Common myeloid progenitor, CD34-positive (primary cell): ENCODE results near the gene PTF1A.

Source experiments
- CTCF ChIA-PET: fragments of 350-600 bp; sonication (Branson Sonifier 250); formaldehyde crosslinking; loops from one replicate; lab custom pipeline; 2021; ENCODE audit warnings: antibody characterized with exemption; lab: Charles Lee
- POLR2A ChIA-PET: fragments of 350-600 bp; sonication (Branson Sonifier 250); formaldehyde crosslinking; loops from one replicate; lab custom pipeline; 2021; ENCODE audit warnings: antibody characterized with exemption; lab: Charles Lee
- DNase-seq, 3 donors: peaks; one replicate each; pipeline versions ENCODE4 v3.0.0 to v3.0.0-alpha.2; 2013
- H3K27ac ChIP-seq, 2 experiments: 1 replicate in 1 of 2; 2 replicates in 1 of 2; pipeline ENCODE4 v1.7.0; 2013; ENCODE audit warnings: inconsistent platforms in 2 of 2, low read length in 2 of 2, mild to moderate bottlenecking in 2 of 2, low read depth in 1 of 2, moderate library complexity in 1 of 2; ENCODE audit not compliant: severe bottlenecking in 2 of 2, insufficient read depth in 1 of 2, poor library complexity in 1 of 2
- H3K27me3 ChIP-seq, 5 experiments: replicated peaks in 2 of 5; 1 replicate in 3 of 5; 2 replicates in 2 of 5; pipeline versions ENCODE4 v1.6.1 to v1.7.0; 2013; ENCODE audit warnings: low read length in 4 of 5, mild to moderate bottlenecking in 2 of 5, moderate library complexity in 2 of 5, inconsistent platforms in 1 of 5; ENCODE audit not compliant: insufficient read depth in 5 of 5, control insufficient read depth in 4 of 5
- H3K36me3 ChIP-seq, 4 experiments: 1 replicate in 2 of 4; 2 replicates in 2 of 4; pipeline versions ENCODE4 v1.6.1 to v1.7.0; 2013; ENCODE audit warnings: low read length in 3 of 4, control low read depth in 1 of 4, mild to moderate bottlenecking in 1 of 4; ENCODE audit not compliant: control insufficient read depth in 4 of 4, insufficient read depth in 4 of 4
- H3K4me1 ChIP-seq, 4 experiments: 1 replicate in 3 of 4; 2 replicates in 1 of 4; pipeline versions ENCODE4 v1.6.1 to v1.7.1; 2013; ENCODE audit warnings: low read length in 3 of 4, mild to moderate bottlenecking in 3 of 4, control low read depth in 1 of 4, inconsistent platforms in 1 of 4, moderate library complexity in 1 of 4; ENCODE audit not compliant: control insufficient read depth in 4 of 4, insufficient read depth in 4 of 4; ENCODE audit errors: control extremely low read depth in 1 of 4
- H3K4me3 ChIP-seq, 7 experiments: 1 replicate in 4 of 7; 2 replicates in 3 of 7; pipeline versions ENCODE4 v1.5.1 to v1.7.0; 2013; ENCODE audit warnings: mild to moderate bottlenecking in 7 of 7, low read length in 6 of 7, moderate library complexity in 6 of 7, inconsistent platforms in 2 of 7, low read depth in 2 of 7, control low read depth in 1 of 7; ENCODE audit not compliant: insufficient read depth in 4 of 7, control insufficient read depth in 1 of 7; ENCODE audit errors: extremely low read depth in 1 of 7
- H3K9me3 ChIP-seq, 5 experiments: 1 replicate in 4 of 5; 2 replicates in 1 of 5; pipeline versions ENCODE4 v1.6.1 to v1.7.1; 2013; ENCODE audit warnings: low read length in 4 of 5, mild to moderate bottlenecking in 2 of 5, inconsistent platforms in 1 of 5, low read depth in 1 of 5, moderate library complexity in 1 of 5; ENCODE audit not compliant: control insufficient read depth in 4 of 5, insufficient read depth in 2 of 5; ENCODE audit errors: control extremely low read depth in 1 of 5
- WGBS: methylation state at CpG from one replicate; pipeline ENCODE4 v1.1.5; 2013; ENCODE audit not compliant: insufficient coverage; 5-methylcytosine and 5-hydroxymethylcytosine counted together

Gene PTF1A

DNA sequence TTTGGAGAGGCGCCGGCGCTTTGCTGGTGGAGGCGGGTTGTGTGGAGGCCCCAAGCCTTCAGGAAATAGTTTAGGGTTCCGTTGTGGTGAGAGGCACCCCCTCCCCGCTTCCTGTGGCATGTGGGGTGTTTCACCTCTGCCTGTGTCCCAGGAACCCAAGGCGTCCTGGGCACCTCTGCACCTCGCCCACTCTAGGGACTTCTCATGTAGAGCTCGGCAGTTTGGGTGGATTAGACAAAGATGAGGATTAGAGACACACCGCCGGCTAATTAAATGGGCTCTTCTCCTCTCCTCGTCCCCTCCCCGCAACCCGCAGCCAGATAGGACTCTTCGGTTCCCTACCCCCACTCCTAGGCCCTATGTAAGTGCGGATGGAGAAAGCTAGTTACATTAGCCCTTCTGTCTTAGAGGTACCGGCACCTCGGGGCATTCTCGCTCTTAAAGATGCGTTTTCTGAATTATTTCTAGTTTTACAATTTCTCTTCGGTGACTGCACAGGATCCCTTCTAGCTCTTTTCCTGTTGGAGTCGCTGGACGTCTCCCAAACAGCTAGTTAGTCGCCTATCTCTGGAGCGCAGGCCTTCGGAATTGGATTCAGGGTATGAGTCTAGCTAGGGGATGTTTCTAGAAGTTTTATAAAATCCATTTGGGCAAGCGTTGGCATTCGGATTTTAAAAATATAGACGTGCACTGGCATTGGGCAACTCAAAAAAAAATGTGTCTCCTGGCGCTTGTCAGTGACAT, 7.8 kb downstream of the PTF1A start:
- CTCF ChIA-PET = interaction anchor here (2.1 kb wide), 1 partner anchor 42 kb away, joined by 5 read pairs; no protein-coding TSS in a partner anchor

DNA sequence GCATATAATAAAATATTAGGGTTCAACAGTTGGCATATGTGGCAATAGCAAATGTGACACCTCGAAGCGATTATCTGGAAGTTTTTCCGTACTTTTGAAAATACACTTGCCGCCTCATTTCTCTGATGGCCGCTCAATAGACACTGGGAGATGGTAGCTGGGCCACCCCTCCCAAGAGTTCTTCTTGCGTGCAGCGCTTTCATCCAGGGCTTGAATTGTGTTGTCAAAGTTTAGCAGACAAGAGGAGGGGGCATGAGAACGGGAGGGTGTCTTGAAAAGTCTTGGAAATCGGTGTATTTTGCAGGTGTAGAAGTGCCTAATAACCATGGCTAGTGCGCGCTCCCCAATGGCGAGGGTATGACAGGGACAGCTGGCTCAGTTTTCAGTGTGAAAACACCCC, 8.5 kb downstream of the PTF1A start:
- no peaks in the 10 kb centered on the region for H3K9me3 ChIP-seq
- DNase-seq = no peak
- WGBS = 10% methylated on average over 9 of the region's 12 CpGs
- no peak overlapping the region for H3K27ac ChIP-seq
- H3K27me3 ChIP-seq = peaks cover 37 to 99% (median 83%) of the 10 kb centered on the region in 5 experiments
- no peak overlapping the region for H3K4me3 ChIP-seq
- no peaks in the 10 kb centered on the region for H3K36me3 ChIP-seq
- H3K4me1 ChIP-seq = peaks cover 0 to 3% (median 0%) of the 10 kb centered on the region in 4 experiments
- ChIA-PET CTCF (no interaction called here), POLR2A (no interaction called here)

More for the DNA sequence above, 7.8 kb downstream of the PTF1A start:
- peaks cover 38 to 100% (median 85%) of the 10 kb centered on the region in 5 experiments for H3K27me3 ChIP-seq
- POLR2A ChIA-PET = no interaction called here
- H3K4me1 ChIP-seq = peaks cover 0 to 6% (median 2%) of the 10 kb centered on the region in 4 experiments
- no peaks in the 10 kb centered on the region for H3K9me3 ChIP-seq
- H3K36me3 ChIP-seq = no peaks in the 10 kb centered on the region
- no peak overlapping the region for H3K27ac ChIP-seq
- no peak for DNase-seq
- 3% methylated on average over 19 of the region's 30 CpGs for WGBS
- no peak overlapping the region for H3K4me3 ChIP-seq

DNA sequence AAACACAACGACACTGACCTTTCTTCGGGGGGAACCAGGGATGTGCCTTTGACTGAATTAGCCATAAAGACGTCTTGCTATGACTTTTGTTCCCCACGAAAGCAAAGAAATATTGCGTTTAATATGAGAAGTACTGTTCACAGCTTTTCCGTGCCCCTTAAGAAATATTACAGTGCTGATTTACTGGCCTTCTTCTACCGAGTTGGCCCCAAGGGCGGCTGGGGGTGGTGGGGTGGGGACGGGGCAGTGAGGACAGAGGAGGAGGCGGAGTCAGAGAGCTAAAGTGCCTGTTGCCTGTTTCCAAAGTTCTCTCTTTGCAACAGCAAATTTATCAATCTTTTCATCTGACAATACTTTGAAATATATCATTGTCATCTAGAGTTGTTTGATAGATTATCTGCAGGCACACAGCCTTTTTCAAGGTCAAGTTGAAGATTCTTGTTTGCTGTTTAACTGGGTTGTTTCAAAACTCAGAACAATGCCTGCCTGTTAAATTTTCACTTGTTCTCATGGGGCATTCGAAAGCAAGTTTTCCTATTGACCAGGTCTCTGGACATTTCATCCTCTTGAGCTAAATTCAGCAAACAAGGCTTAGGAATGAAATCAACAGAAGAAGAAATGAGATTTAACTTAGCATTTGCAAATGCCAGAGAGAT, 9.0 kb downstream of the PTF1A start:
- Histone ChIP-seq H3K27ac (no peak overlapping the region), H3K36me3 (no peaks in the 10 kb centered on the region), H3K9me3 (no peaks in the 10 kb centered on the region), H3K27me3 (peaks cover 38 to 97% (median 82%) of the 10 kb centered on the region in 5 experiments), H3K4me1 (peaks cover 0 to 3% (median 0%) of the 10 kb centered on the region in 4 experiments), H3K4me3 (no peak overlapping the region)
- POLR2A ChIA-PET = no interaction called here
- WGBS = 3% methylated on average over 4 of the region's 11 CpGs
- CTCF ChIA-PET = no interaction called here
- DNase-seq = no peak

DNA sequence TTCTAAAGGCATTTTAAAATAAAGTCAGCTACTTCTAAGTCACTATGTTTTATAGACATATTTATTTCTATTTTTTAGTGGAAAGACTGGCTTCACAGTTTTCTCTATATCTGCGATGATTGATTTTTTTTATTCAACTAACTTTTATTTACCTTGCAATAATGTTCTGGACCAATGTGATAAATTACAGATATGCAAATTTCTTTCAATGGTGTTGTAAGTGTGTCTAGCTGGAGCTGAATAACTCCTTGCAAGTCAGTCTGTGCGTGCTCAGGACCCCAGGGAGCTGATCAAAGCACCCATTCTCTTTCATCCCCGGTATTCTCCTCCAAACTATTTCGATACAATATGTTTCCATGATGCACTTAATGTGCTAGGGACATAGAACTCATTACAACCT, 9.7 kb downstream of the PTF1A start:
- no peak for DNase-seq
- Histone ChIP-seq H3K9me3 (no peaks in the 10 kb centered on the region), H3K4me3 (no peak overlapping the region), H3K27ac (no peak overlapping the region), H3K27me3 (peaks cover 42 to 96% (median 78%) of the 10 kb centered on the region in 5 experiments), H3K36me3 (no peaks in the 10 kb centered on the region), H3K4me1 (peaks cover 0 to 3% (median 0%) of the 10 kb centered on the region in 4 experiments)
- WGBS = no CpG with 5 or more reads among the region's 4 CpGs
- ChIA-PET CTCF (no interaction called here), POLR2A (no interaction called here)

DNA sequence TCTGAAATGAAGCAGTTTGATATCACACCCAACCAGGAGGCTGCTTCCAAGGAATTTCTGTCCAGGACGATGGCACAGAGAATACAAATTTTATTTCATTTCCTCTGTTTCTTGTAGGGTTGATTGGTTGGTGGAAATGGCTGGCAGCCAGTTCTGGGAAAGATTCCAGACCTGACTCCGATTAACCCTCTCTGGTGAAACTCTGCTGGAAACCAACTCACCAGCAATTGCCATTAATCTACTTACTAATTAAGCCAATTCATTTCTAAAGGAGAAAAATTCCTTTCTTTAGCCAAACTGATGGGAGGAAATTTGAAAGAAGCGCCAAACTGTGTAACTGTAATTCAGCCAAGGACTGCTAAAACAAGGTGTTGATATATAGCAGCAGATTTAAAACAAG, 10.7 kb downstream of the PTF1A start:
- no peak overlapping the region for H3K27ac ChIP-seq
- H3K4me3 ChIP-seq = no peak overlapping the region
- ChIA-PET POLR2A (no interaction called here), CTCF (no interaction called here)
- no peaks in the 10 kb centered on the region for H3K36me3 ChIP-seq
- H3K4me1 ChIP-seq = peaks cover 0 to 3% (median 0%) of the 10 kb centered on the region in 4 experiments
- H3K27me3 ChIP-seq = peaks cover 41 to 92% (median 71%) of the 10 kb centered on the region in 5 experiments
- no peak for DNase-seq
- WGBS = 0% methylated on average over 1 of the region's 3 CpGs
- no peaks in the 10 kb centered on the region for H3K9me3 ChIP-seq

DNA sequence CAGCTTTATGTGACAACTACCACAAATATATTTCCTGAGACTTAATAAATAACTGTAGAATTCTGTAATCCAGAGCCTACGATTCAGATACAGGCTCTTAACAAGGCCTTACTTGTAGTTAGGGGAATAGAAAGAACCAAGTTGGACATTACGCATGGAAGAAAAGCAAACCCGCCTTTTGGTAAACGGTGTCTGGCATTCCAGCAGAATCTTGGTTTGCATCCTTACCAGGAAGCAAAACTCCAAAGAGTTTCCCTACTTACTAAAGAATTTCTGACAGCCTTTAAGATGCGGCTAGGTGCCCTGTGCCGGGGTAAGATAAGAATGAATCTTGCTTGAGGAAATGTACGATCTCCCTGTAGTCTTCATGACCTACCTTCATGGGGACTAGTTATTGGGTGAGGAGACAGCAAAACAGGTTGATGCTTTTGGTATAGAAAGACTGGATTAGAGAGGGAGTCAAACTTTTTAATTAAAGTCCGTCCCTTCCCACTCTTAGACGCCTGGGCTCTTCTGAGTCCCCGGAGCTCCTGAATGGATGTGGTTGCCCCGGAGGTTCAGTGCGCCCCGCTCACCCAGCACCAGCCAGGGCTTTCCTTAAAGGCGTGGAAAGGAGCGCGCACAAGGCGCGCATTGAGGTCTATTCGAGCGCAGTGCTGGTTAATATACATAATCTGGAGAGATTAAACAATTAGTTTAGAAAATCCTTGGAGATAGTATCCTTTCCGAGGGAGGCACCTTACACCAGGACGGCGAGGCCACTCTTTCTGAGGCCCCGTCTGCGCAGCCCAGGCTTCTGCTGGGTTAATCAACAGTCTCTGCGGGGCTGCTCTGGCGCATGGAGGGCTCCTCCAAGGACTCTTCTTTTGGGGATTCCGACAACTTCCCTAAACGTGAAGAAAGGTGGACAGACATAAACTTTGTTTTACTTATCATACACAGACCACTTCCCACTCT, 11.5 kb downstream of the PTF1A start:
- Histone ChIP-seq H3K27ac (no peak overlapping the region), H3K27me3 (peaks cover 36 to 92% (median 64%) of the 10 kb centered on the region in 5 experiments), H3K4me1 (peaks cover 0 to 3% (median 0%) of the 10 kb centered on the region in 4 experiments), H3K9me3 (no peaks in the 10 kb centered on the region), H3K4me3 (no peak overlapping the region), H3K36me3 (no peaks in the 10 kb centered on the region)
- POLR2A ChIA-PET = no interaction called here
- CTCF ChIA-PET = no interaction called here
- DNase-seq = no peak
- WGBS = 11% methylated on average over 25 of the region's 29 CpGs
